Measurements from ENCODE around the gene ABCE1.

- no peak for TF ChIP-seq EZH2 (IDR thresholded peaks at IDR 0.05; ENCODE audit: borderline replicate concordance, insufficient read depth, low read depth, low read length, poor library complexity, severe bottlenecking)
- TF ChIP-seq, protein P1, sequence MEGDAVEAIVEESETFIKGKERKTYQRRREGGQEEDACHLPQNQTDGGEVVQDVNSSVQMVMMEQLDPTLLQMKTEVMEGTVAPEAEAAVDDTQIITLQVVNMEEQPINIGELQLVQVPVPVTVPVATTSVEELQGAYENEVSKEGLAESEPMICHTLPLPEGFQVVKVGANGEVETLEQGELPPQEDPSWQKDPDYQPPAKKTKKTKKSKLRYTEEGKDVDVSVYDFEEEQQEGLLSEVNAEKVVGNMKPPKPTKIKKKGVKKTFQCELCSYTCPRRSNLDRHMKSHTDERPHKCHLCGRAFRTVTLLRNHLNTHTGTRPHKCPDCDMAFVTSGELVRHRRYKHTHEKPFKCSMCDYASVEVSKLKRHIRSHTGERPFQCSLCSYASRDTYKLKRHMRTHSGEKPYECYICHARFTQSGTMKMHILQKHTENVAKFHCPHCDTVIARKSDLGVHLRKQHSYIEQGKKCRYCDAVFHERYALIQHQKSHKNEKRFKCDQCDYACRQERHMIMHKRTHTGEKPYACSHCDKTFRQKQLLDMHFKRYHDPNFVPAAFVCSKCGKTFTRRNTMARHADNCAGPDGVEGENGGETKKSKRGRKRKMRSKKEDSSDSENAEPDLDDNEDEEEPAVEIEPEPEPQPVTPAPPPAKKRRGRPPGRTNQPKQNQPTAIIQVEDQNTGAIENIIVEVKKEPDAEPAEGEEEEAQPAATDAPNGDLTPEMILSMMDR (IDR thresholded peaks at IDR 0.05) = no peak
Observed at GRCh38 chr4:145090380-145090779, 7.7 kb upstream of the ABCE1 start.

All from B cell (primary cell).